Transverse colon (tissue), 4 donors: ENCODE measurements around the gene TMEM238.

Source experiments
- CTCF ChIP-seq, 5 experiments: fragments of 200-600 bp in 3 of 5; fragments of 450-650 bp in 2 of 5; sonication (generic) in 3 of 5; IDR thresholded peaks; 1 replicate in 2 of 5; 2 replicates in 3 of 5; pipeline ENCODE4 v1.5.1; 2016 to 2017; ENCODE audit warnings: antibody characterized with exemption in 5 of 5, inconsistent platforms in 3 of 5, mild to moderate bottlenecking in 2 of 5, moderate library complexity in 1 of 5
- EP300 ChIP-seq: sonication (generic); formaldehyde crosslinking; IDR thresholded peaks from one replicate; pipeline ENCODE4 v1.6.1; 2017; ENCODE audit warnings: antibody characterized with exemption, low read depth
- POLR2A ChIP-seq: fragments of 450-650 bp; IDR thresholded peaks from one replicate; pipeline ENCODE4 v1.6.1; 2016; ENCODE audit warnings: antibody characterized with exemption, mild to moderate bottlenecking, moderate library complexity
- POLR2AphosphoS5 ChIP-seq, 3 donors: sonication (generic); formaldehyde crosslinking; IDR thresholded peaks; one replicate each; pipeline ENCODE4 v1.6.1; 2016; ENCODE audit warnings: antibody characterized with exemption in 3 of 3

GRCh38 chr19:55391702-55392615 lies 7.9 kb upstream of the TMEM238 start:
- TF ChIP-seq POLR2A, result no peak
- no peak for TF ChIP-seq CTCF (IDR thresholded peaks at IDR 0.05)
- no peak for TF ChIP-seq POLR2AphosphoS5 (IDR thresholded peaks at IDR 0.05)
- no peak for TF ChIP-seq EP300
